Measurements from ENCODE around the gene KRT27.

GRCh38 chr17:40800381-40800780 lies 18.0 kb upstream of the KRT27 start:
- no peak for TF ChIP-seq EZH2 (IDR thresholded peaks at IDR 0.05)
- TF ChIP-seq REST (IDR thresholded peaks at IDR 0.05; ENCODE audit: low read depth) = no peak
- no peak for TF ChIP-seq CTCF (IDR thresholded peaks at IDR 0.05 in 2 of 3, conservative IDR thresholded peaks at IDR 0.05 in 1 of 3; ENCODE audit: borderline replicate concordance in 1 of 3, insufficient read depth in 1 of 3, low read depth in 2 of 3, low read length in 2 of 3)
- no peak for TF ChIP-seq TCF7L2 (IDR thresholded peaks at IDR 0.05; ENCODE audit: borderline replicate concordance, extremely low read depth, insufficient read depth, insufficient read length)
- no peak for TF ChIP-seq EGR1 (IDR thresholded peaks at IDR 0.05; ENCODE audit: low read depth)
- TF ChIP-seq POLR2A (IDR thresholded peaks at IDR 0.05; ENCODE audit: borderline replicate concordance, extremely low read depth, insufficient read depth, insufficient read length) = no peak
- no peak for TF ChIP-seq CEBPB (IDR thresholded peaks at IDR 0.05; ENCODE audit: low read depth)
- no peak for TF ChIP-seq ELF1 (IDR thresholded peaks at IDR 0.05; ENCODE audit: borderline replicate concordance, low read depth)
- no peak for TF ChIP-seq SIN3A (IDR thresholded peaks at IDR 0.05; ENCODE audit: low read depth)

Measured in HCT116 (cell line).